ENCODE measurements around the gene TRIO. TPM values are rescaled to one million over a fixed set of nuclear protein-coding genes. Genes with fewer than 3 reads are reported as not detected.

TRIO gene
- total and polyA plus RNA-seq, 2 donors (not counting 3 experiments of a cell fraction or from before 2014, with no cell fraction given), result 82.9 to 248 TPM

DNA sequence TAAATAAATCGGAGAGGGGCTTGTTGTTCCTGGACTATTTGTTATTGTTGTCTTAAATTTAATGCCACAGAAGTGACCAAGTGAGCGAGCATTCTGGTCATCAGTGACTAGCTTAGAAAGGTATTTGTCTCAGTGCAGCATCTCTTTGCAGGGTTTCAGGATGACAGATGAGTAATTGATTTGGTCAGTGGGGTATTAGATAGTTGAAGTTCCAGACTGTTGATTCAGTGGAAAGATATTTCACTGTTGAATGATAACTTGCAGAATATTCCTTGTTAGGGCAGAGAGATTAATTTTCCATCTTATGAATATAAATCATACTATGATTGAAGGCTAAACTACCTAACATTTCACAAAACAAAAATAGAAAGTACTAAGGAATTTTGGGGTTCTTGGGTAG lies 122.4 kb downstream of the TRIO start:
- TF ChIP-seq JUN (IDR thresholded peaks at IDR 0.05; ENCODE audit: borderline replicate concordance, insufficient read depth, insufficient read length, low read depth) (peak; percentile 86), EZH2 (IDR thresholded peaks at IDR 0.05; ENCODE audit: borderline replicate concordance, low read depth, low read length, severe bottlenecking) (no peak), CTCF (IDR thresholded peaks at IDR 0.05; ENCODE audit: extremely low read depth in 1 of 2, insufficient read depth in 1 of 2, low read depth in 1 of 2, low read length in 2 of 2) (no peak), POLR2A (IDR thresholded peaks at IDR 0.05; ENCODE audit: low read depth, low read length) (peak; percentile 52), MYC (IDR thresholded peaks at IDR 0.05; ENCODE audit: low read depth, low read length) (no peak), GATA2 (IDR thresholded peaks at IDR 0.05; ENCODE audit: insufficient read depth, insufficient read length, low read depth, low read length) (peak; percentile 84), POLR2AphosphoS5 (IDR thresholded peaks at IDR 0.05; ENCODE audit: insufficient read depth, low read depth, low read length) (peak; percentile 84), FOS (IDR thresholded peaks at IDR 0.05; ENCODE audit: borderline replicate concordance, insufficient read depth, low read length) (peak; percentile 95)
- TF ChIP-seq, protein P1, sequence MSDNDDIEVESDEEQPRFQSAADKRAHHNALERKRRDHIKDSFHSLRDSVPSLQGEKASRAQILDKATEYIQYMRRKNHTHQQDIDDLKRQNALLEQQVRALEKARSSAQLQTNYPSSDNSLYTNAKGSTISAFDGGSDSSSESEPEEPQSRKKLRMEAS (IDR thresholded peaks at IDR 0.05; ENCODE audit: insufficient read depth, insufficient read length), result no peak
- Histone ChIP-seq H3K79me2 (ENCODE audit: control insufficient read depth, insufficient read depth, low read length) (peaks cover 87% of the 10 kb centered on the region), H3K9ac (replicated peaks; ENCODE audit: extremely low read depth, insufficient read depth, low read length) (peak overlapping the region; percentile 89), H3K9me3 (replicated peaks; ENCODE audit: control insufficient read depth, insufficient read depth, low read length) (no peaks in the 10 kb centered on the region), H3K27me3 (ENCODE audit: control insufficient read depth in 2 of 2, insufficient read depth in 2 of 2, low read length in 2 of 2) (no peaks in the 10 kb centered on the region), H4K20me1 (replicated peaks; ENCODE audit: control insufficient read depth, extremely low read depth, insufficient read depth, low read length) (no peaks in the 10 kb centered on the region), H3K27ac (ENCODE audit: insufficient read depth, low read depth, low read length) (peak overlapping the region; percentile 76), H3K4me3 (replicated peaks in 1 of 3; ENCODE audit: insufficient read depth in 1 of 3, low read depth in 1 of 3, low read length in 3 of 3) (peak overlapping the region in 1 of 3 experiments; percentile 51), H3K4me1 (ENCODE audit: control insufficient read depth, extremely low read depth, insufficient read depth, low read length) (peaks cover 78% of the 10 kb centered on the region), H3K36me3 (ENCODE audit: control insufficient read depth in 2 of 2, extremely low read depth in 1 of 2, insufficient read depth in 2 of 2, low read length in 2 of 2) (no peaks in the 10 kb centered on the region), H3K4me2 (ENCODE audit: insufficient read depth, low read length) (peak overlapping the region; percentile 78), H3K9me1 (replicated peaks; ENCODE audit: control insufficient read depth, extremely low read depth, insufficient read depth, low read length) (no peaks in the 10 kb centered on the region), H2AFZ (ENCODE audit: low read depth, low read length) (no peak overlapping the region)
- dilution Hi-C loops (cut with MboI; ENCODE audit: extremely low pct_ligation_motif_present, low sequenced_read_pairs) (loop anchor here (25.0 kb wide), 1 partner anchor 128 kb away; the partner anchor contains the start of gene TRIO), intact Hi-C loops (cut with micrococcal nuclease) (no loop called here)
- POLR2A ChIA-PET, result interaction anchor here (1.2 kb wide), 1 partner anchor 58 kb away, joined by 3 read pairs; no protein-coding TSS in a partner anchor
- peak; percentile 70 for FAIRE-seq
- CTCF ChIA-PET, result interaction anchor here (1.0 to 1.7 kb wide), 4 partner anchors 20 to 122 kb away, joined by 4 to 9 read pairs (median 6); partner anchors contain the start of gene TRIO
- DNase-seq (ENCODE audit: low read depth, low spot score), result peak; percentile 62
- BruUV-seq (replicated peaks), result no TSS peak
